Endodermal cell (in vitro differentiated cells): ENCODE data around the gene FMO1. TPM values are rescaled to one million over a fixed set of nuclear protein-coding genes. Genes with fewer than 3 reads are reported as not detected.

Experiments used
- DNase-seq: peaks from one replicate; pipeline ENCODE4 v3.0.0-alpha.2; 2017
- H3K27ac ChIP-seq: 2 replicates; pipeline ENCODE4 v1.5.1; 2013; ENCODE audit warnings: mild to moderate bottlenecking, low read depth, low read length, moderate library complexity
- H3K27me3 ChIP-seq: 2 replicates; pipeline ENCODE4 v1.6.1; 2013; ENCODE audit warnings: mild to moderate bottlenecking, low read length, moderate library complexity; ENCODE audit not compliant: insufficient read depth, control insufficient read depth, poor library complexity, severe bottlenecking
- H3K36me3 ChIP-seq: 2 replicates; pipeline ENCODE4 v1.7.0; 2013; ENCODE audit warnings: mild to moderate bottlenecking, low read length, moderate library complexity; ENCODE audit not compliant: control insufficient read depth, insufficient read depth
- H3K4me1 ChIP-seq: one replicate; pipeline ENCODE4 v1.7.0; 2013; ENCODE audit warnings: low read length; ENCODE audit not compliant: control insufficient read depth, insufficient read depth
- H3K4me3 ChIP-seq: 2 replicates; pipeline ENCODE4 v1.5.1; 2013; ENCODE audit warnings: mild to moderate bottlenecking, low read length, moderate library complexity
- H3K9ac ChIP-seq: 2 replicates; pipeline ENCODE4 v1.6.1; 2013; ENCODE audit warnings: mild to moderate bottlenecking, low read length, moderate library complexity; ENCODE audit not compliant: poor library complexity, severe bottlenecking; ENCODE audit errors: extremely low read depth
- H3K9me3 ChIP-seq: 2 replicates; pipeline ENCODE4 v1.6.1; 2013; ENCODE audit warnings: mild to moderate bottlenecking, low read length, moderate library complexity; ENCODE audit not compliant: control insufficient read depth
- H3K27ac Mint-ChIP-seq: 2 replicates; pipeline ENCODE4 v1.8.0; 2020; ENCODE audit warnings: mixed read lengths
- H3K27me3 Mint-ChIP-seq: 2 replicates; pipeline ENCODE4 v1.8.0; 2021; ENCODE audit warnings: mild to moderate bottlenecking, mixed read lengths; ENCODE audit not compliant: insufficient read depth
- H3K36me3 Mint-ChIP-seq: 2 replicates; pipeline ENCODE4 v1.8.0; 2020; ENCODE audit warnings: low read depth, mixed read lengths
- H3K4me1 Mint-ChIP-seq: 2 replicates; pipeline ENCODE4 v1.8.0; 2020; ENCODE audit warnings: mixed read lengths
- H3K4me3 Mint-ChIP-seq: 2 replicates; pipeline ENCODE4 v1.8.0; 2020; ENCODE audit warnings: mild to moderate bottlenecking, moderate library complexity, mixed read lengths
- H3K9me3 Mint-ChIP-seq: 2 replicates; pipeline ENCODE4 v1.8.0; 2020; ENCODE audit warnings: mild to moderate bottlenecking, mixed read lengths
- CTCF ChIP-seq: fragments of 200-600 bp; sonication (generic); conservative IDR thresholded peaks from 2 replicates; pipeline ENCODE4 v1.5.0; 2021; ENCODE audit warnings: antibody characterized with exemption, mild to moderate bottlenecking
- WGBS, 2 experiments: methylation state at CpG; one replicate each; pipeline versions ENCODE4 v1.1.5 to v1.1.7; 2013; ENCODE audit warnings: missing lambda C conversion rate in 2 of 2, mixed read lengths in 1 of 2; ENCODE audit not compliant: insufficient coverage in 1 of 2, insufficient read length in 1 of 2; 5-methylcytosine and 5-hydroxymethylcytosine counted together
- total RNA-seq, 2 donors: library from RNA; stranded (reverse); fragmentation: NEBNext Ultra II Directional in 1 of 2; extraction: Animal tissue kit (Norgen Biotek cat#: 25700) in 1 of 2; gene quantifications; 2 replicates in 1 of 2; 3 replicates in 1 of 2; pipeline ENCODE4 v1.2.1, GENCODE V29; 2021

The FMO1 gene
- total RNA-seq, 2 donors from 2014 or later, result not detected

GRCh38 chr1:171300401-171300800 lies 52.1 kb downstream of the FMO1 start:
- Histone ChIP-seq H3K27ac (no peak overlapping the region), H3K36me3 (no peaks in the 10 kb centered on the region), H3K4me3 (no peak overlapping the region), H3K4me1 (no peaks in the 10 kb centered on the region), H3K27me3 (no peaks in the 10 kb centered on the region), H3K9me3 (peaks cover 10% of the 10 kb centered on the region), H3K9ac (no peak overlapping the region)
- peaks cover 1% of the 10 kb centered on the region for H3K27me3 Mint-ChIP-seq
- no peak overlapping the region for H3K4me3 Mint-ChIP-seq
- H3K9me3 Mint-ChIP-seq, result peaks cover 7% of the 10 kb centered on the region
- no peak for TF ChIP-seq CTCF
- H3K4me1 Mint-ChIP-seq, result peaks cover 8% of the 10 kb centered on the region
- H3K27ac Mint-ChIP-seq, result no peak overlapping the region
- no peaks in the 10 kb centered on the region for H3K36me3 Mint-ChIP-seq
- 100% methylated on average over 1 of the region's 1 CpG; no CpG with 5 or more reads in 1 of the 2 experiments for WGBS, 2 experiments
- DNase-seq, result no peak

- Mint-ChIP-seq H3K4me1 (peaks cover 19% of the 10 kb centered on the region), H3K4me3 (no peak overlapping the region), H3K9me3 (no peaks in the 10 kb centered on the region), H3K27ac (no peak overlapping the region), H3K36me3 (no peaks in the 10 kb centered on the region), H3K27me3 (no peaks in the 10 kb centered on the region)
- Histone ChIP-seq H3K9ac (no peak overlapping the region), H3K27me3 (no peaks in the 10 kb centered on the region), H3K9me3 (no peaks in the 10 kb centered on the region), H3K27ac (no peak overlapping the region), H3K36me3 (no peaks in the 10 kb centered on the region), H3K4me3 (no peak overlapping the region), H3K4me1 (peaks cover 7% of the 10 kb centered on the region)
- 43 to 100% methylated on average over 1 to 3 of the region's 3 CpGs for WGBS, 2 experiments
- no peak for DNase-seq
- TF ChIP-seq CTCF, result no peak
Observed at GRCh38 chr1:171310661-171311087, 62.4 kb downstream of the FMO1 start.

GRCh38 chr1:171311771-171312558 lies 63.7 kb downstream of the FMO1 start:
- no peaks in the 10 kb centered on the region for H3K27me3 ChIP-seq
- H3K9me3 ChIP-seq, result no peaks in the 10 kb centered on the region
- peaks cover 7% of the 10 kb centered on the region for H3K4me1 ChIP-seq
- Mint-ChIP-seq H3K27ac (no peak overlapping the region), H3K4me1 (peaks cover 17% of the 10 kb centered on the region), H3K27me3 (no peaks in the 10 kb centered on the region), H3K9me3 (no peaks in the 10 kb centered on the region), H3K36me3 (no peaks in the 10 kb centered on the region), H3K4me3 (no peak overlapping the region)
- H3K27ac ChIP-seq, result no peak overlapping the region
- 93% methylated on average over 6 to 8 of the region's 8 CpGs for WGBS, 2 experiments
- TF ChIP-seq CTCF, result no peak
- no peak overlapping the region for H3K4me3 ChIP-seq
- H3K36me3 ChIP-seq, result no peaks in the 10 kb centered on the region
- no peak for DNase-seq
- H3K9ac ChIP-seq, result no peak overlapping the region
